H7 (cell line): ENCODE results near the gene SPEM2. TPM values are rescaled to one million over a fixed set of nuclear protein-coding genes. Genes with fewer than 3 reads are reported as not detected.

ENCODE experiments used
- DNase-seq: peaks from one replicate; pipeline ENCODE4 v3.0.0; 2012
- H3K27me3 ChIP-seq: 2 replicates; pipeline ENCODE4 v1.6.0; 2011; ENCODE audit warnings: mild to moderate bottlenecking, low read length; ENCODE audit not compliant: control insufficient read depth, insufficient read depth
- H3K36me3 ChIP-seq: replicated peaks from 2 replicates; pipeline ENCODE4 v1.5.1; 2011; ENCODE audit warnings: low read length; ENCODE audit not compliant: control insufficient read depth, insufficient read depth
- H3K4me3 ChIP-seq: 2 replicates; pipeline ENCODE4 v1.5.1; 2011; ENCODE audit warnings: low read depth, mild to moderate bottlenecking, control low read depth, low read length, moderate library complexity; ENCODE audit not compliant: insufficient read depth
- total RNA-seq: library from RNA; depleted of rRNA; stranded (reverse); fragments of >200 nt; shearing (Covaris generic); gene quantifications from 2 replicates; pipeline ENCODE4 v1.2.3, GENCODE V29; 2014; rRNA removed

SPEM2 gene
- total RNA-seq, 1 experiment from 2014 or later, result not detected

- DNase-seq, result no peak
- Histone ChIP-seq H3K36me3 (no peaks in the 10 kb centered on the region), H3K4me3 (no peak overlapping the region), H3K27me3 (no peaks in the 10 kb centered on the region)
These were observed 51.5 kb downstream of the SPEM2 start for GRCh38 chr17:7476951-7477350.

Other genes starting within 250 kb of the SPEM2 start
- 12.3 and 15.4 TPM in 2 replicates for gene ASGR1, start 246.2 kb upstream of the SPEM2 start, total RNA-seq
- 21.0 and 27.6 TPM in 2 replicates for gene DLG4, start 205.8 kb upstream of the SPEM2 start, total RNA-seq
- gene ACADVL, start 205.7 kb upstream of the SPEM2 start, total RNA-seq, result 362 and 410 TPM in 2 replicates
- 75.0 and 90.9 TPM in 2 replicates for gene DVL2, start 191.1 kb upstream of the SPEM2 start, total RNA-seq
- 54.9 and 56.2 TPM in 2 replicates for gene PHF23, start 186.2 kb upstream of the SPEM2 start, total RNA-seq
- gene GABARAP, start 183.2 kb upstream of the SPEM2 start, total RNA-seq, result 185 and 231 TPM in 2 replicates
- gene CTDNEP1, start 173.9 kb upstream of the SPEM2 start, total RNA-seq, result 58.8 and 59.9 TPM in 2 replicates
- gene ELP5, start 173.4 kb upstream of the SPEM2 start, total RNA-seq, result 66.4 and 77.4 TPM in 2 replicates
- gene CLDN7, start 163.1 kb upstream of the SPEM2 start, total RNA-seq, result 30.8 and 40.8 TPM in 2 replicates
- gene SLC2A4, start 143.9 kb upstream of the SPEM2 start, total RNA-seq, result 3.8 and 6.6 TPM in 2 replicates
- gene YBX2, start 131.0 kb upstream of the SPEM2 start, total RNA-seq, result 12.2 and 21.8 TPM in 2 replicates
- gene EIF5A, start 118.0 kb upstream of the SPEM2 start, total RNA-seq, result 865 and 1,116 TPM in 2 replicates
- gene GPS2, start 110.3 kb upstream of the SPEM2 start, total RNA-seq, result 52.8 and 60.2 TPM in 2 replicates
- 33.5 and 34.1 TPM in 2 replicates for gene NEURL4, start 96.3 kb upstream of the SPEM2 start, total RNA-seq
- gene ACAP1, start 89.1 kb upstream of the SPEM2 start, total RNA-seq, result 17.8 and 34.5 TPM in 2 replicates
- gene KCTD11, start 73.5 kb upstream of the SPEM2 start, total RNA-seq, result 1.1 and 2.2 TPM in 2 replicates
- not detected in 2 replicates for gene TMEM95, start 70.5 kb upstream of the SPEM2 start, total RNA-seq
- gene TNK1, start 44.5 kb upstream of the SPEM2 start, total RNA-seq, result 7.0 and 8.9 TPM in 2 replicates
- gene PLSCR3, start 31.1 kb upstream of the SPEM2 start, total RNA-seq, result 26.5 and 27.8 TPM in 2 replicates
- 280 and 385 TPM in 2 replicates for gene TMEM256, start 21.5 kb upstream of the SPEM2 start, total RNA-seq
- 11.6 and 15.7 TPM in 2 replicates for gene NLGN2, start 17.8 kb upstream of the SPEM2 start, total RNA-seq
- gene SPEM1, start 5.3 kb upstream of the SPEM2 start, total RNA-seq, result not detected in 2 replicates
- gene SPEM3, start 3.2 kb downstream of the SPEM2 start, total RNA-seq, result not detected in 2 replicates
- gene TMEM102, start 9.8 kb downstream of the SPEM2 start, total RNA-seq, result 14.5 and 15.8 TPM in 2 replicates
- 12.5 and 20.7 TPM in 2 replicates for gene FGF11, start 13.9 kb downstream of the SPEM2 start, total RNA-seq
- 6.6 and 6.8 TPM in 2 replicates for gene CHRNB1, start 19.4 kb downstream of the SPEM2 start, total RNA-seq
- 9.0 and 10.4 TPM in 2 replicates for gene ZBTB4, start 54.0 kb downstream of the SPEM2 start, total RNA-seq
- gene SLC35G6, start 55.8 kb downstream of the SPEM2 start, total RNA-seq, result not detected in 2 replicates
- 46.1 and 48.6 TPM in 2 replicates for gene POLR2A, start 58.8 kb downstream of the SPEM2 start, total RNA-seq
- 6.2 and 9.6 TPM in 2 replicates for gene TNFSF12, start 123.4 kb downstream of the SPEM2 start, total RNA-seq
- gene TNFSF13, start 133.1 kb downstream of the SPEM2 start, total RNA-seq, result 0.94 and 1.7 TPM in 2 replicates
- 137 and 203 TPM in 2 replicates for gene SENP3, start 136.3 kb downstream of the SPEM2 start, total RNA-seq
- gene CD68, start 154.0 kb downstream of the SPEM2 start, total RNA-seq, result 0.22 and 0.55 TPM in 2 replicates
- 111 and 146 TPM in 2 replicates for gene MPDU1, start 158.2 kb downstream of the SPEM2 start, total RNA-seq
- 33.8 and 44.0 TPM in 2 replicates for gene SOX15, start 164.5 kb downstream of the SPEM2 start, total RNA-seq
- gene FXR2, start 189.3 kb downstream of the SPEM2 start, total RNA-seq, result 49.0 and 52.0 TPM in 2 replicates
- 45.5 and 55.8 TPM in 2 replicates for gene SAT2, start 202.2 kb downstream of the SPEM2 start, total RNA-seq
- 0.35 and 1.5 TPM in 2 replicates for gene SHBG, start 204.5 kb downstream of the SPEM2 start, total RNA-seq
- 1.6 and 7.0 TPM in 2 replicates for gene ATP1B2, start 225.3 kb downstream of the SPEM2 start, total RNA-seq